H1 (cell line): ENCODE data around the gene DAPK1. TPM values are rescaled to one million over a fixed set of nuclear protein-coding genes. Genes with fewer than 3 reads are reported as not detected.

Experiments used
- CHD2 ChIP-seq: IDR thresholded peaks from 2 replicates; pipeline ENCODE4 v1.6.1; 2012; ENCODE audit warnings: low read length, improper control_type of control experiment
- MAFK ChIP-seq: IDR thresholded peaks from 2 replicates; pipeline ENCODE4 v1.6.1; 2012; ENCODE audit warnings: low read depth, mild to moderate bottlenecking, improper control_type of control experiment, low read length
- RBBP5 ChIP-seq: IDR thresholded peaks from 2 replicates; pipeline ENCODE4 v1.7.1; 2012; ENCODE audit warnings: low read depth, mild to moderate bottlenecking, inconsistent platforms, low read length, moderate library complexity, borderline replicate concordance
- SIX5 ChIP-seq: IDR thresholded peaks from 2 replicates; pipeline ENCODE4 v1.6.1; 2011; ENCODE audit warnings: mild to moderate bottlenecking, low read depth, low read length
- SRF ChIP-seq: IDR thresholded peaks from 2 replicates; pipeline ENCODE4 v1.6.1; 2011; ENCODE audit warnings: mild to moderate bottlenecking, low read depth, low read length, moderate library complexity
- polyA plus RNA-seq, 7 experiments: library from polyadenylated mRNA; depleted of rRNA in 3 of 7; stranded (reverse) in 5 of 7; unstranded in 2 of 7; fragments of >200 nt in 5 of 7; fragments of 200-250 nt in 2 of 7; gene quantifications; 1 replicate in 5 of 7; 2 replicates in 1 of 7; 4 replicates in 1 of 7; pipeline versions ENCODE4 v1.2.1 to v1.2.3, GENCODE V29; 2011 to 2013; ENCODE audit warnings: missing spikeins in 2 of 7, mixed read lengths in 2 of 7
- total RNA-seq: library from RNA; stranded (reverse); fragmentation: NEBNext Ultra II Directional; extraction: Animal tissue kit (Norgen Biotek cat#: 25700); gene quantifications from 2 replicates; pipeline ENCODE4 v1.2.1, GENCODE V29; 2021

The DAPK1 gene
- total and polyA plus RNA-seq, 2 of the 8 experiments (the other 6 are each of a cell fraction or from before 2014, with no cell fraction given): 62.4 to 131 TPM

GRCh38 chr9:87534957-87535356, 37.3 kb downstream of the DAPK1 start (continued):
- TF ChIP-seq SIX5 (no peak), CHD2 (no peak), RBBP5 (no peak), MAFK (no peak), SRF (no peak)
